Smooth muscle cell (in vitro differentiated cells): ENCODE results near the gene DDX19B. TPM values are rescaled to one million over a fixed set of nuclear protein-coding genes. Genes with fewer than 3 reads are reported as not detected.
"Not testable (repeated sequence)": the region's sequence is repeated elsewhere in the genome, so short reads cannot be mapped to it uniquely, and the experiment has no call there.

Source experiments
- DNase-seq: peaks from one replicate; lab custom pipeline; 2025; ENCODE audit not compliant: unreplicated experiment; lab: John Stamatoyannopoulos, UW
- H2AFZ ChIP-seq: fragments of 200-600 bp; sonication (generic); 2 replicates; pipeline ENCODE4 v1.6.0; 2016; ENCODE audit warnings: antibody characterized with exemption, low read depth, mild to moderate bottlenecking
- H3F3A ChIP-seq: fragments of 200-600 bp; sonication (generic); 2 replicates; pipeline ENCODE4 v1.6.0; 2017; ENCODE audit warnings: antibody characterized with exemption, low read depth
- H3K27ac ChIP-seq: fragments of 200-600 bp; sonication (generic); 2 replicates; pipeline ENCODE4 v1.5.1; 2016; ENCODE audit warnings: low read depth, mild to moderate bottlenecking
- H3K27me3 ChIP-seq: fragments of 200-600 bp; sonication (generic); 2 replicates; pipeline ENCODE4 v1.6.1; 2016; ENCODE audit warnings: low read depth, mild to moderate bottlenecking
- H3K36me3 ChIP-seq: fragments of 200-600 bp; sonication (generic); 2 replicates; pipeline ENCODE4 v1.5.1; 2016; ENCODE audit warnings: low read depth
- H3K4me1 ChIP-seq: fragments of 200-600 bp; sonication (generic); 2 replicates; pipeline ENCODE4 v1.5.1; 2016; ENCODE audit warnings: low read depth
- H3K4me2 ChIP-seq: fragments of 200-600 bp; sonication (generic); 2 replicates; pipeline ENCODE4 v1.6.0; 2016; ENCODE audit warnings: mild to moderate bottlenecking
- H3K4me3 ChIP-seq: fragments of 200-600 bp; sonication (generic); 2 replicates; pipeline ENCODE4 v1.5.1; 2016; ENCODE audit warnings: mild to moderate bottlenecking
- H3K79me2 ChIP-seq: fragments of 200-600 bp; sonication (generic); 2 replicates; pipeline ENCODE4 v1.6.0; 2016; ENCODE audit warnings: low read depth, mild to moderate bottlenecking
- H3K9ac ChIP-seq: fragments of 200-600 bp; sonication (generic); 2 replicates; pipeline ENCODE4 v1.6.0; 2016; ENCODE audit warnings: low read depth
- H3K9me3 ChIP-seq: fragments of 200-600 bp; sonication (generic); replicated peaks from 2 replicates; pipeline ENCODE4 v1.5.1; 2016; ENCODE audit warnings: low read depth
- H4K20me1 ChIP-seq: fragments of 200-600 bp; sonication (generic); 2 replicates; pipeline ENCODE4 v1.6.0; 2016; ENCODE audit warnings: low read depth
- WGBS: methylation state at CpG from one replicate; pipeline ENCODE4 v1.1.7; 2016; ENCODE audit warnings: low lambda C conversion rate; 5-methylcytosine and 5-hydroxymethylcytosine counted together
- polyA plus RNA-seq: library from polyadenylated mRNA; unstranded; fragments of >200 nt; fragmentation: Nextera tagmentation; extraction: Ambion mirVana; gene quantifications from 2 replicates; pipeline ENCODE4 v1.2.1, GENCODE V29; 2016
- total RNA-seq: library from RNA; depleted of rRNA; stranded (reverse); fragments of >200 nt; gene quantifications from 2 replicates; pipeline ENCODE4 v1.2.3, GENCODE V29; 2014
- TF ChIP-seq, protein P1 (sequence below): fragments of 200-600 bp; sonication (generic); IDR thresholded peaks from 2 replicates; pipeline ENCODE4 v1.5.1; 2017; ENCODE audit warnings: borderline replicate concordance, mild to moderate bottlenecking, antibody characterized with exemption; ENCODE audit not compliant: insufficient read depth, poor library complexity, severe bottlenecking

Gene DDX19B
- total and polyA plus RNA-seq, 2 experiments from 2014 or later, result 31.8 to 49.6 TPM

DNA sequence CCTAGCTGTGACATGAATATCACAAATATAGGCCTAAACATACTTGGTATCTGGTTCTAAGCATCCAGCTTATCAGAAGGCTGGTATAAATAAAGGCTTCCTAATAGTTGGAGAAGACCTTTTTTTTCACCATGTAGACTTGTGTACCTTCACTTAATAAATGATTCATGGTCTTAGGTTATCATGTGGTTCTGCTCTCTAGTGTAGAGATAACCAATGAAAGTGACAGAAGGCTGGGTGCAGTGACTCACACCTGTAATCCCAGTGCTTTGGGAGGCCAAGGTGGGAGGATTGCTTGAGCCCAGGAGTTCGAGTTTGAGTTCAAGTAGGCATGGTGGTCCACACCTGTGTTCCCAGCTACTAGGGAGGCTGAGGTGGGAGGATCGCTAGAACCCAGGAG is 50.8 kb downstream of the DDX19B start:
- Histone ChIP-seq H4K20me1 (no peaks in the 10 kb centered on the region), H3K9ac (no peak overlapping the region), H2AFZ (no peak overlapping the region), H3K79me2 (peaks cover 45% of the 10 kb centered on the region), H3K4me3 (no peak overlapping the region), H3K4me2 (no peak overlapping the region), H3K36me3 (no peaks in the 10 kb centered on the region), H3K4me1 (peaks cover 5% of the 10 kb centered on the region), H3K27ac (peak overlapping the region; percentile 10), H3F3A (no peaks in the 10 kb centered on the region), H3K27me3 (no peaks in the 10 kb centered on the region), H3K9me3 (no peaks in the 10 kb centered on the region)
- TF ChIP-seq, protein P1, sequence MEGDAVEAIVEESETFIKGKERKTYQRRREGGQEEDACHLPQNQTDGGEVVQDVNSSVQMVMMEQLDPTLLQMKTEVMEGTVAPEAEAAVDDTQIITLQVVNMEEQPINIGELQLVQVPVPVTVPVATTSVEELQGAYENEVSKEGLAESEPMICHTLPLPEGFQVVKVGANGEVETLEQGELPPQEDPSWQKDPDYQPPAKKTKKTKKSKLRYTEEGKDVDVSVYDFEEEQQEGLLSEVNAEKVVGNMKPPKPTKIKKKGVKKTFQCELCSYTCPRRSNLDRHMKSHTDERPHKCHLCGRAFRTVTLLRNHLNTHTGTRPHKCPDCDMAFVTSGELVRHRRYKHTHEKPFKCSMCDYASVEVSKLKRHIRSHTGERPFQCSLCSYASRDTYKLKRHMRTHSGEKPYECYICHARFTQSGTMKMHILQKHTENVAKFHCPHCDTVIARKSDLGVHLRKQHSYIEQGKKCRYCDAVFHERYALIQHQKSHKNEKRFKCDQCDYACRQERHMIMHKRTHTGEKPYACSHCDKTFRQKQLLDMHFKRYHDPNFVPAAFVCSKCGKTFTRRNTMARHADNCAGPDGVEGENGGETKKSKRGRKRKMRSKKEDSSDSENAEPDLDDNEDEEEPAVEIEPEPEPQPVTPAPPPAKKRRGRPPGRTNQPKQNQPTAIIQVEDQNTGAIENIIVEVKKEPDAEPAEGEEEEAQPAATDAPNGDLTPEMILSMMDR, result no peak
- no peak for DNase-seq
- WGBS, result 91% methylated on average over 2 of the region's 2 CpGs

DNA sequence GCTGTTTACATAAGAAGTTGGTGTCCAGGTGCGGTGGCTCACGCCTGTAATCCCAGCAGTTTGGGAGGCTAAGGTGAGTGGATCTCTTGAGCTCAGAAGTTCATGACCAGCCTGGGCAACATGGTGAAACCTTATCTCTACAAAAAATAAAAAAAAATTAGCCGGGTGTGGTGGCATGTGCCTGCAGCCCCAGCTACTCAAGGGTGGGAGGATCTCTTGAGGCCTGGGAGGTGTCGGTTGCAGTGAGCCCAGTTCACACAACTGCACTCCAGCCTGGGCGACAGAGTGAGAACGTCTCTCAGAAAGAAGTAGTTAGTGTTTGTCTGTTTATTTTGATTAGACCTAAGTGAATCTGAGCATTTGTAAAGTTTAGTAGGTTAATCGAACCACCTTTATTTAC is 60.6 kb downstream of the DDX19B start:
- TF ChIP-seq, protein P1, result no peak
- Histone ChIP-seq H3K9me3 (no peaks in the 10 kb centered on the region), H2AFZ (no peak overlapping the region), H4K20me1 (no peaks in the 10 kb centered on the region), H3K27ac (no peak overlapping the region), H3K4me3 (no peak overlapping the region), H3K4me2 (no peak overlapping the region), H3K9ac (no peak overlapping the region), H3K79me2 (no peaks in the 10 kb centered on the region), H3K36me3 (peaks cover 38% of the 10 kb centered on the region), H3K27me3 (no peaks in the 10 kb centered on the region), H3K4me1 (no peaks in the 10 kb centered on the region), H3F3A (no peaks in the 10 kb centered on the region)
- 97% methylated on average over 7 of the region's 7 CpGs for WGBS
- no peak for DNase-seq

DNA sequence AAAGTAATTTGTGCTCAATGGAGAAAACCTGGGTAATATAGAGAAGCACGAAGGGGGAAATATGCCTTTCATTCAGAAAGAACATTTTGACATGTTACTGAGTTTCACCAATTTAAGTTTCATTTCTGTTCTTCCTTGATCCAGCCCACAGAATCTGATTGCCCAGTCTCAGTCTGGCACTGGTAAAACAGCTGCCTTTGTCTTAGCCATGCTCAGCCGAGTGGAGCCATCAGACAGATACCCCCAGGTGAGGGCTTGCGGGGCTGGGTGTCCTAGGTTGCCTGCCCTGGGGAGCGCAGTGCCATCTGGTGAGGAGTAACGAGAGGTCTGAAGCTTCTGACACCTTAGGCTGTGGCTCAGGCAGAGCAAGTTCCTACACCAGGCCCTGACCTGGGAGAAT is 65.4 kb downstream of the DDX19B start:
- TF ChIP-seq, protein P1, result no peak
- no peak overlapping the region for H2AFZ ChIP-seq
- no peaks in the 10 kb centered on the region for H3K27me3 ChIP-seq
- no peaks in the 10 kb centered on the region for H3K79me2 ChIP-seq
- no peak overlapping the region for H3K4me3 ChIP-seq
- H3K4me2 ChIP-seq, result no peak overlapping the region
- H3K9ac ChIP-seq, result no peak overlapping the region
- no peaks in the 10 kb centered on the region for H4K20me1 ChIP-seq
- H3K36me3 ChIP-seq, result peaks cover 40% of the 10 kb centered on the region
- no peaks in the 10 kb centered on the region for H3K4me1 ChIP-seq
- 93% methylated on average over 5 of the region's 5 CpGs for WGBS
- no peaks in the 10 kb centered on the region for H3F3A ChIP-seq
- no peak overlapping the region for H3K27ac ChIP-seq
- no peak for DNase-seq
- H3K9me3 ChIP-seq, result no peaks in the 10 kb centered on the region

DNA sequence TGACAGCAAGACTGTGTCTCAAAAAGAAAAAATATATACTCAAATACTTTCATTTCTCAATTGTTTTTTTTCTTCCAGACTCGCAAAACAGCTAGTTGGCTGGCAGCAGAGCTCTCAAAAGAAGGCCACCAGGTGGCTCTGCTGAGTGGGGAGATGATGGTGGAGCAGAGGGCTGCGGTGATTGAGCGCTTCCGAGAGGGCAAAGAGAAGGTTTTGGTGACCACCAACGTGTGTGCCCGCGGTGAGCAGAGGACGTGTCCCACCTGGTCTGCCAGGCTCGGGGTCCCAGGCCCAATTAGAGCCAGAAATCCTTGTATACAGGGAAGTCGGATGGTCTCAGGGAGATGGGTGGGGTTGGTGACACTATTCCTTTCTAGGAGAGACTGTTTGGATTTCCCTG is 71.2 kb downstream of the DDX19B start:
- not testable (repeated sequence) for H3K27me3 ChIP-seq, H2AFZ ChIP-seq, H3K27ac ChIP-seq, H3K9me3 ChIP-seq, H3K9ac ChIP-seq, H3K4me3 ChIP-seq, H4K20me1 ChIP-seq, H3F3A ChIP-seq, H3K4me1 ChIP-seq, H3K36me3 ChIP-seq, H3K4me2 ChIP-seq, H3K79me2 ChIP-seq, DNase-seq
- TF ChIP-seq, protein P1, result peak; percentile 58
- 81% methylated on average over 10 of the region's 10 CpGs for WGBS
